Activated naive CD4-positive, alpha-beta T cell treated with anti-CD3 and anti-CD28 coated beads, Interleukin-2, amount 50 U/mL, for 24 hours (primary cell): ENCODE data around the gene MAPK1.

Experiments used
- H3K27ac Mint-ChIP-seq: one replicate; pipeline ENCODE4 v1.8.0; 2021; ENCODE audit warnings: mild to moderate bottlenecking, mixed read lengths
- H3K27me3 Mint-ChIP-seq: one replicate; pipeline ENCODE4 v1.8.0; 2021; ENCODE audit warnings: mixed read lengths
- H3K36me3 Mint-ChIP-seq: one replicate; pipeline ENCODE4 v1.8.0; 2021; ENCODE audit warnings: mixed read lengths
- H3K4me1 Mint-ChIP-seq: one replicate; pipeline ENCODE4 v1.8.0; 2021; ENCODE audit warnings: mixed read lengths
- H3K4me3 Mint-ChIP-seq: one replicate; pipeline ENCODE4 v1.8.0; 2021; ENCODE audit warnings: mild to moderate bottlenecking, mixed read lengths
- H3K9me3 Mint-ChIP-seq: one replicate; pipeline ENCODE4 v1.8.0; 2021; ENCODE audit warnings: mixed read lengths

The MAPK1 gene

GRCh38 chr22:21711851-21712250, 155.6 kb downstream of the MAPK1 start:
- Mint-ChIP-seq H3K9me3 (no peaks in the 10 kb centered on the region), H3K27me3 (no peaks in the 10 kb centered on the region), H3K4me3 (no peak overlapping the region), H3K36me3 (no peaks in the 10 kb centered on the region), H3K27ac (no peak overlapping the region), H3K4me1 (peaks cover 8% of the 10 kb centered on the region)

DNA sequence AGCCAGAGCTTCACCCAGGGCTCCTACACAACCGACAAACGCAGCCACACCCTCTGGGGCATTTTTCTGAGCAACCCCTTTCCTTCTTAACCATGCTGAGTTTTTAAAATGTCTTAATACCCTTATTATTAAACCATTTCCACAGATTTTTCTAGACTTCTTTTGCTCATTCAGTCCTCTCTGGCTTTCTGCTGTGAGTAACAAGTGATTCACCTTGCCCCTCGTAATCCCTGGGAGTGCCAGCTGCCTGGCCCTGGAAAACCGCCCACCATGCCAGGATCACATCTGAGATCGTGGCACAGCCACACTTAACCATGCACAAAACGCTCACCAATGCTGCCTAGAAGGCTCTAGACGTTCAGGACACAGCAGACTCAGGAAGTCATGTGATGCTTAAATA, 157.3 kb downstream of the MAPK1 start:
- no peak overlapping the region for H3K4me3 Mint-ChIP-seq
- H3K36me3 Mint-ChIP-seq, result no peaks in the 10 kb centered on the region
- H3K9me3 Mint-ChIP-seq, result no peaks in the 10 kb centered on the region
- no peaks in the 10 kb centered on the region for H3K27me3 Mint-ChIP-seq
- H3K4me1 Mint-ChIP-seq, result peaks cover 8% of the 10 kb centered on the region
- H3K27ac Mint-ChIP-seq, result no peak overlapping the region

- H3K4me1 Mint-ChIP-seq, result peaks cover 8% of the 10 kb centered on the region
- H3K27ac Mint-ChIP-seq, result no peak overlapping the region
- H3K9me3 Mint-ChIP-seq, result no peaks in the 10 kb centered on the region
- no peaks in the 10 kb centered on the region for H3K27me3 Mint-ChIP-seq
- no peak overlapping the region for H3K4me3 Mint-ChIP-seq
- no peaks in the 10 kb centered on the region for H3K36me3 Mint-ChIP-seq
Measured at GRCh38 chr22:21709688-21710087, 157.8 kb downstream of the MAPK1 start.

- Mint-ChIP-seq H3K4me1 (peaks cover 8% of the 10 kb centered on the region), H3K27me3 (no peaks in the 10 kb centered on the region), H3K27ac (no peak overlapping the region), H3K36me3 (no peaks in the 10 kb centered on the region), H3K4me3 (no peak overlapping the region), H3K9me3 (no peaks in the 10 kb centered on the region)
Measured at GRCh38 chr22:21708960-21709359, 158.5 kb downstream of the MAPK1 start.

DNA sequence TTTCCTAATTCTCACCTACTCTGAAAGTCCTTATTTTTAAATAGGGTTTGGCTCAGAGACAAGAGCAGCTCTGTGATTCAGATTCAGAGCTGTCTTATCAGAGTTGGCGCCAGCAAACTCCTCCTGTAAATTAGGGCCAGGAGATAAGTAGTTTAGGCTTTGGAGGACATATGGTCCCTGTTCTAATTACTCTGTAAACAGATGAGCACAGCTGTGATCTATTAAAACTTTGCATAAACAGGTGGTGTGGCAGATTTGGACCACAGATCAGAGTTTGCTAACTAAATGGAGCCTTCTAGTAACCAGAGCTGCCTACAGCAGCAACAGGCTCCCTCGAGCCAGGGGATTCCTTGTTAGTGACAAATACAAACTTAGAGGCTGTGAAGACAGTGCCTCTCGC, 159.8 kb downstream of the MAPK1 start:
- Mint-ChIP-seq H3K4me3 (no peak overlapping the region), H3K36me3 (no peaks in the 10 kb centered on the region), H3K4me1 (no peaks in the 10 kb centered on the region), H3K27ac (no peak overlapping the region), H3K9me3 (no peaks in the 10 kb centered on the region), H3K27me3 (no peaks in the 10 kb centered on the region)
